RWPE2 (cell line): ENCODE results near the gene FKBP15.

Experiments
- ATAC-seq: fragments of 200-7000 bp; cut with Tn5 transposase; 3 replicates; pipeline ENCODE4 v1.9.1; 2021; ENCODE audit warnings: low read depth
- DNase-seq: peaks from one replicate; pipeline ENCODE4 v3.0.0-alpha.2; 2020; ENCODE audit warnings: low spot score
- H3K27ac ChIP-seq: fragments of 450-650 bp; 2 replicates; pipeline ENCODE4 v1.5.1; 2017; ENCODE audit warnings: mild to moderate bottlenecking; ENCODE audit not compliant: poor library complexity, severe bottlenecking
- H3K27me3 ChIP-seq: fragments of 250-450 bp; sonication (Bioruptor Pico); 2 replicates; pipeline ENCODE4 v1.5.1; 2021; ENCODE audit warnings: mild to moderate bottlenecking, moderate library complexity; ENCODE audit not compliant: insufficient read depth, poor library complexity, severe bottlenecking
- H3K36me3 ChIP-seq: fragments of 250-450 bp; sonication (Bioruptor Pico); 2 replicates; pipeline ENCODE4 v1.5.1; 2020; ENCODE audit warnings: low read depth, mild to moderate bottlenecking, moderate library complexity
- H3K4me1 ChIP-seq: fragments of 250-450 bp; sonication (Bioruptor Pico); 2 replicates; pipeline ENCODE4 v1.5.1; 2021; ENCODE audit warnings: mild to moderate bottlenecking, moderate library complexity; ENCODE audit not compliant: insufficient read depth, poor library complexity, severe bottlenecking
- H3K4me3 ChIP-seq: fragments of 250-450 bp; sonication (Bioruptor Pico); 2 replicates; pipeline ENCODE4 v1.5.1; 2021; ENCODE audit warnings: mild to moderate bottlenecking, moderate library complexity; ENCODE audit not compliant: severe bottlenecking
- H3K9me3 ChIP-seq: fragments of 250-450 bp; sonication (Bioruptor Pico); 2 replicates; pipeline ENCODE4 v1.5.1; 2021; ENCODE audit warnings: mild to moderate bottlenecking, moderate library complexity; ENCODE audit not compliant: severe bottlenecking
- CTCF ChIP-seq: fragments of 450-650 bp; IDR thresholded peaks from one replicate; pipeline ENCODE4 v1.5.1; 2017; ENCODE audit warnings: mild to moderate bottlenecking, moderate library complexity; ENCODE audit not compliant: poor library complexity, severe bottlenecking

FKBP15 gene

GRCh38 chr9:113168809-113169208 lies 52.3 kb downstream of the FKBP15 start:
- no peak overlapping the region for H3K27ac ChIP-seq
- no peaks in the 10 kb centered on the region for H3K4me1 ChIP-seq
- DNase-seq (no peak), ATAC-seq (no peak)
- H3K36me3 ChIP-seq: peaks cover 84% of the 10 kb centered on the region
- H3K9me3 ChIP-seq: no peaks in the 10 kb centered on the region
- H3K4me3 ChIP-seq: no peak overlapping the region
- H3K27me3 ChIP-seq: no peaks in the 10 kb centered on the region
- TF ChIP-seq CTCF: no peak

- H3K36me3 ChIP-seq: peaks cover 85% of the 10 kb centered on the region
- DNase-seq: no peak
- H3K9me3 ChIP-seq: no peaks in the 10 kb centered on the region
- no peak for TF ChIP-seq CTCF
- no peaks in the 10 kb centered on the region for H3K4me1 ChIP-seq
- no peak overlapping the region for H3K4me3 ChIP-seq
- H3K27me3 ChIP-seq: no peaks in the 10 kb centered on the region
- H3K27ac ChIP-seq: no peak overlapping the region
- no peak for ATAC-seq
Measured at GRCh38 chr9:113166039-113166438, 55.0 kb downstream of the FKBP15 start.

- no peak for TF ChIP-seq CTCF
- no peaks in the 10 kb centered on the region for H3K9me3 ChIP-seq
- no peak for ATAC-seq
- H3K27me3 ChIP-seq: no peaks in the 10 kb centered on the region
- no peak overlapping the region for H3K27ac ChIP-seq
- peaks cover 82% of the 10 kb centered on the region for H3K36me3 ChIP-seq
- no peak for DNase-seq
- H3K4me1 ChIP-seq: no peaks in the 10 kb centered on the region
- H3K4me3 ChIP-seq: no peak overlapping the region
Measured at GRCh38 chr9:113164536-113165300, 56.4 kb downstream of the FKBP15 start.

GRCh38 chr9:113163001-113163400 lies 58.1 kb downstream of the FKBP15 start:
- Histone ChIP-seq H3K27ac (no peak overlapping the region), H3K27me3 (no peaks in the 10 kb centered on the region), H3K4me3 (no peak overlapping the region), H3K9me3 (no peaks in the 10 kb centered on the region), H3K4me1 (no peaks in the 10 kb centered on the region), H3K36me3 (peaks cover 80% of the 10 kb centered on the region)
- no peak for TF ChIP-seq CTCF
- ATAC-seq (no peak), DNase-seq (no peak)

GRCh38 chr9:113160571-113160970 lies 60.5 kb downstream of the FKBP15 start:
- no peak for DNase-seq
- no peak overlapping the region for H3K4me3 ChIP-seq

More at GRCh38 chr9:113160571-113160970, 60.5 kb downstream of the FKBP15 start:
- no peak for ATAC-seq
- Histone ChIP-seq H3K9me3 (no peaks in the 10 kb centered on the region), H3K4me1 (no peaks in the 10 kb centered on the region), H3K36me3 (peaks cover 68% of the 10 kb centered on the region), H3K27me3 (no peaks in the 10 kb centered on the region), H3K27ac (no peak overlapping the region)
- TF ChIP-seq CTCF: no peak
